T-helper 2 cell treated with Interferon-gamma antibody and Interleukin-4, amounts not matched to agents 5 μg/mL and 100 μg/mL, for 36 hours (primary cell): ENCODE measurements around the gene NANOS2.
"Not testable (repeated sequence)": the region's sequence is repeated elsewhere in the genome, so short reads cannot be mapped to it uniquely, and the experiment has no call there.

Source experiments
- DNase-seq: peaks from one replicate; pipeline ENCODE4 v3.0.0; 2021; ENCODE audit warnings: low spot score
- H3K27ac Mint-ChIP-seq: one replicate; pipeline ENCODE4 v1.8.0; 2021; ENCODE audit warnings: mild to moderate bottlenecking, mixed read lengths
- H3K27me3 Mint-ChIP-seq: one replicate; pipeline ENCODE4 v1.8.0; 2021; ENCODE audit warnings: low read depth, mixed read lengths
- H3K36me3 Mint-ChIP-seq: one replicate; pipeline ENCODE4 v1.8.0; 2021; ENCODE audit warnings: low read depth, mixed read lengths
- H3K4me1 Mint-ChIP-seq: one replicate; pipeline ENCODE4 v1.8.0; 2021; ENCODE audit warnings: low read depth, mixed read lengths
- H3K4me3 Mint-ChIP-seq: one replicate; pipeline ENCODE4 v1.8.0; 2022; ENCODE audit warnings: mild to moderate bottlenecking, moderate library complexity, mixed read lengths
- H3K9me3 Mint-ChIP-seq: one replicate; pipeline ENCODE4 v1.8.0; 2021; ENCODE audit warnings: mixed read lengths

Gene NANOS2

GRCh38 chr19:45895983-45896599 lies 18.5 kb downstream of the NANOS2 start:
- H3K36me3 Mint-ChIP-seq = peaks cover 30% of the 10 kb centered on the region
- H3K27ac Mint-ChIP-seq, DNase-seq, H3K9me3 Mint-ChIP-seq, H3K4me3 Mint-ChIP-seq, H3K27me3 Mint-ChIP-seq: not testable (repeated sequence)
- H3K4me1 Mint-ChIP-seq = peaks cover 14% of the 10 kb centered on the region

GRCh38 chr19:45895519-45895972 lies 19.0 kb downstream of the NANOS2 start:
- H3K27ac Mint-ChIP-seq = no peak overlapping the region
- no peaks in the 10 kb centered on the region for H3K27me3 Mint-ChIP-seq
- H3K4me1 Mint-ChIP-seq = peaks cover 10% of the 10 kb centered on the region
- H3K9me3 Mint-ChIP-seq = no peaks in the 10 kb centered on the region
- DNase-seq = no peak
- H3K4me3 Mint-ChIP-seq = no peak overlapping the region
- H3K36me3 Mint-ChIP-seq = peaks cover 25% of the 10 kb centered on the region

GRCh38 chr19:45890877-45891276 lies 23.7 kb downstream of the NANOS2 start:
- Mint-ChIP-seq H3K27ac (no peak overlapping the region), H3K27me3 (no peaks in the 10 kb centered on the region)

GRCh38 chr19:45889210-45889885 lies 25.2 kb downstream of the NANOS2 start:
- Mint-ChIP-seq H3K4me1 (peaks cover 7% of the 10 kb centered on the region), H3K4me3 (no peak overlapping the region), H3K9me3 (no peaks in the 10 kb centered on the region), H3K27me3 (no peaks in the 10 kb centered on the region), H3K27ac (no peak overlapping the region), H3K36me3 (no peaks in the 10 kb centered on the region)
- DNase-seq = no peak

More at GRCh38 chr19:45890877-45891276, 23.7 kb downstream of the NANOS2 start:
- no peak for DNase-seq
- Mint-ChIP-seq H3K9me3 (no peaks in the 10 kb centered on the region), H3K4me3 (no peak overlapping the region), H3K36me3 (peaks cover 7% of the 10 kb centered on the region), H3K4me1 (peaks cover 7% of the 10 kb centered on the region)

- no peaks in the 10 kb centered on the region for H3K27me3 Mint-ChIP-seq
- no peaks in the 10 kb centered on the region for H3K9me3 Mint-ChIP-seq
- no peak for DNase-seq
- peak overlapping the region; percentile 92 for H3K4me3 Mint-ChIP-seq
- peak overlapping the region; percentile 92 for H3K27ac Mint-ChIP-seq
- peaks cover 10% of the 10 kb centered on the region for H3K4me1 Mint-ChIP-seq
- H3K36me3 Mint-ChIP-seq = peaks cover 4% of the 10 kb centered on the region
Measured at GRCh38 chr19:45887200-45887710, 27.3 kb downstream of the NANOS2 start.

GRCh38 chr19:45886427-45887199 lies 28.0 kb downstream of the NANOS2 start:
- H3K9me3 Mint-ChIP-seq = no peaks in the 10 kb centered on the region
- H3K27me3 Mint-ChIP-seq = no peaks in the 10 kb centered on the region
- H3K36me3 Mint-ChIP-seq = peaks cover 4% of the 10 kb centered on the region
- DNase-seq = peak; percentile 87
- H3K4me1 Mint-ChIP-seq = peaks cover 12% of the 10 kb centered on the region
- H3K27ac Mint-ChIP-seq = peak overlapping the region; percentile 92
- peak overlapping the region; percentile 92 for H3K4me3 Mint-ChIP-seq

GRCh38 chr19:45885556-45886426 lies 28.8 kb downstream of the NANOS2 start, which contains the start of gene IRF2BP1:
Gene IRF2BP1 (minus strand): TSS chr19:45886141. CDS start chr19:45885774, 367 bp downstream.
- DNase-seq = peak; percentile 88
- Mint-ChIP-seq H3K4me3 (peak within 1 kb of the TSS; percentile 92), H3K4me1 (peaks cover 15% of the 10 kb centered on the region), H3K27ac (peak within 1 kb of the TSS; percentile 92), H3K9me3 (no peaks in the 10 kb centered on the region), H3K36me3 (peaks cover 4% of the 10 kb centered on the region), H3K27me3 (no peaks in the 10 kb centered on the region)

GRCh38 chr19:45884682-45885555 lies 29.7 kb downstream of the NANOS2 start:
- peaks cover 15% of the 10 kb centered on the region for H3K4me1 Mint-ChIP-seq
- peak overlapping the region; percentile 43 for H3K4me3 Mint-ChIP-seq
- H3K36me3 Mint-ChIP-seq = peaks cover 4% of the 10 kb centered on the region
- no peak overlapping the region for H3K27ac Mint-ChIP-seq
- no peaks in the 10 kb centered on the region for H3K27me3 Mint-ChIP-seq
- no peaks in the 10 kb centered on the region for H3K9me3 Mint-ChIP-seq
- peak; percentile 40 for DNase-seq

- no peak for DNase-seq
- Mint-ChIP-seq H3K4me1 (peaks cover 15% of the 10 kb centered on the region), H3K4me3 (peak overlapping the region; percentile 81), H3K27ac (no peak overlapping the region), H3K27me3 (no peaks in the 10 kb centered on the region), H3K36me3 (peaks cover 4% of the 10 kb centered on the region), H3K9me3 (no peaks in the 10 kb centered on the region)
Measured at GRCh38 chr19:45883881-45884681, 30.5 kb downstream of the NANOS2 start.

- no peak for DNase-seq
- Mint-ChIP-seq H3K9me3 (no peaks in the 10 kb centered on the region), H3K36me3 (peaks cover 4% of the 10 kb centered on the region), H3K4me3 (peak overlapping the region; percentile 81), H3K4me1 (peaks cover 16% of the 10 kb centered on the region), H3K27me3 (no peaks in the 10 kb centered on the region), H3K27ac (peak overlapping the region; percentile 63)
Measured at GRCh38 chr19:45883586-45883880, 31.0 kb downstream of the NANOS2 start.

- H3K4me1 Mint-ChIP-seq = peaks cover 17% of the 10 kb centered on the region
- DNase-seq = peak; percentile 84
- H3K36me3 Mint-ChIP-seq = peaks cover 4% of the 10 kb centered on the region
- peak overlapping the region; percentile 81 for H3K4me3 Mint-ChIP-seq
- H3K27ac Mint-ChIP-seq = peak overlapping the region; percentile 63
- no peaks in the 10 kb centered on the region for H3K9me3 Mint-ChIP-seq
- no peaks in the 10 kb centered on the region for H3K27me3 Mint-ChIP-seq
Measured at GRCh38 chr19:45882652-45883585, 31.7 kb downstream of the NANOS2 start.
